Measurements from ENCODE around the gene CHRM1.
"Not testable (repeated sequence)": the region's sequence is repeated elsewhere in the genome, so short reads cannot be mapped to it uniquely, and the experiment has no call there.

The CHRM1 gene

GRCh38 chr11:62875698-62876478, 45.3 kb downstream of the CHRM1 start:
- no peak for DNase-seq (ENCODE audit: low spot score)

DNA sequence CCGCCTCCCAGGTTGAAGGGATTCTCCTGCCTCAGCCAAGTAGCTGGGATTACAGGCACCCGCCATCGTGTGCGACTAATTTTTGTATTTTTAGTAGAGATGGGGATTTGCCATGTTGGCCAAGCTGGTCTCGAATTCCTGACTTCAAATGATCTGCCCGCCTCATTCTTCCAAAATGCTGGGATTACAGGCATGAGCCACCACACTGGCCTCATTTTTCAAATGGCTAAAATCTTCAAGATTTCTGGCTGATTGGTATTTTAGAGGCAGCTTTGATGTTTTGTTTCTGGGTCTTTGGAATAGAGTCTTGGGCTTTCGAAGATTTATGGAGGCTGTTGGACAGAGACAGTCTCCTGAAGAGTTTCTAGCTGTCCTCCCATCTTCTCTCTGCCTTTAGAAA, 46.3 kb downstream of the CHRM1 start:
- no peak for DNase-seq (ENCODE audit: low spot score)

DNA sequence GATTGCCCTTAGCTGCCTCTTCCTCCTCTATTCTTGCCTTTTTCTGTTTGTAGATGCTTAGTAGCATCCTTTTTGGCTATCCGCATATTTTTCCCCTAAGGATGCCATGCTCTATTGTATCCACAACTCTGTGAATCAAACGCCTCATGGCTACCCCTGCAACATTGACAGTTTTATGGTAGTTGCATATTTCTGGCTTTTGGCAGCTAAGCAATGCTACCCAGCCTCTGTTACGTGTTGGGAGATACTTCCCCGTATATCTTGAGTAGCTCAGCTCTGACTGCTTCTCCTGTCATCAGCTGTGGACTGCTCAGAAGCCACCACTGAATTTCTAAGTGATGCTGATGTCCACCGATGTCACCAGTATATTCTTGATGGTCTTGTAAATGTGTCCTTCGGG, 55.5 kb downstream of the CHRM1 start:
- DNase-seq (ENCODE audit: low spot score), result no peak

GRCh38 chr11:62863687-62864335, 57.4 kb downstream of the CHRM1 start:
- no peak for DNase-seq (ENCODE audit: low spot score)

DNA sequence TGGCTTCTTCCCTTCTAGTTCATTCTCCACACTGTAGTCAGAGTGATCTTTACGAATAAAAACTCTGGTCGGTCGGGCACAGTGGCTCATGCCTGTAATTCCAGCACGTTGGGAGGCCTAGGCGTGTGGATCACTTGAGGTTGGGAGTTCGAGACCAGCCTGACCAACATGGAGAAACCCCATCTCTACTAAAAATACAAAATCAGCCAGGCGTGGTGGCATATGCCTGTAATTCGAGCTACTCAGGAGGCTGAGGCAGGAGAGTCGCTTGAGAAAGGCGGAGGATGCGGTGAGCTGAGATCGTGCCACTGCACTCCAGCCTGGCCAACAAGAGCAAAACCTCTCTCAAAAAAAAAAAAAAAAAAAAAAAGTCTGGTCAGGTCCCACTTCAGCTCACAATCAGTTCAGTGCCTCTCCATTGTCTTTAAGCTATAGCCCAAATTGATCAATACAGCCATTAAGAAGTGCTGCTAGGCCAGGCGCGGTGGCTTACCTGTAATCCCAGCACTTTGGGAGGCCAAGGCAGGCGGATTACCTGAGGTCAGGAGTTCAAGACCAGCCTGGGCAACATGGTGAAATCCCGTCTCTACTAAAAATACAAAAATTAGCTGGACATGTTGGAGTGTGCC, 59.5 kb downstream of the CHRM1 start:
- DNase-seq (ENCODE audit: low spot score), result not testable (repeated sequence)

- no peak for DNase-seq (ENCODE audit: low spot score)
Observed at GRCh38 chr11:62860835-62861563, 60.2 kb downstream of the CHRM1 start.

DNA sequence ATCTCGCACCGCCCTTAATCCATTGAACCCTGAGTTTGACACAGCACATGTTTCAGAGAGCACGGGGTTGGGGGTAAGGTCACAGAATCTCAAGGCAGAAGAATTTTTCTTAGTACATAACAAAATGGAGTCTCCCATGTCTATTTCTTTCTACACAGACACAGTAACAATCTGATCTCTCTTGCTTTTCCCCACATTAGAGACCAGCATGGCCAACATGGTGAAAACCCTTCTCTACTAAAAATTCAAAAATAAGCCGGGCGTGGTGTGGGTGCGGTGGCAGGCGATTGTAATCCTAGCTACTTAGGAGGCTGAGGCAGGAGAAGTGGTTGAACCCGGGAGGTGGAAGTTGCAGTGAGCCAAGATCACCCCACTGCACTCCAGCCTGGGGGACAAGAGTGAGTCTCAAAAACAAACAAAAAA, 61.9 kb downstream of the CHRM1 start:
- not testable (repeated sequence) for DNase-seq (ENCODE audit: low spot score)
